Measurements from ENCODE around the gene ISOC2.

Gene ISOC2

DNA sequence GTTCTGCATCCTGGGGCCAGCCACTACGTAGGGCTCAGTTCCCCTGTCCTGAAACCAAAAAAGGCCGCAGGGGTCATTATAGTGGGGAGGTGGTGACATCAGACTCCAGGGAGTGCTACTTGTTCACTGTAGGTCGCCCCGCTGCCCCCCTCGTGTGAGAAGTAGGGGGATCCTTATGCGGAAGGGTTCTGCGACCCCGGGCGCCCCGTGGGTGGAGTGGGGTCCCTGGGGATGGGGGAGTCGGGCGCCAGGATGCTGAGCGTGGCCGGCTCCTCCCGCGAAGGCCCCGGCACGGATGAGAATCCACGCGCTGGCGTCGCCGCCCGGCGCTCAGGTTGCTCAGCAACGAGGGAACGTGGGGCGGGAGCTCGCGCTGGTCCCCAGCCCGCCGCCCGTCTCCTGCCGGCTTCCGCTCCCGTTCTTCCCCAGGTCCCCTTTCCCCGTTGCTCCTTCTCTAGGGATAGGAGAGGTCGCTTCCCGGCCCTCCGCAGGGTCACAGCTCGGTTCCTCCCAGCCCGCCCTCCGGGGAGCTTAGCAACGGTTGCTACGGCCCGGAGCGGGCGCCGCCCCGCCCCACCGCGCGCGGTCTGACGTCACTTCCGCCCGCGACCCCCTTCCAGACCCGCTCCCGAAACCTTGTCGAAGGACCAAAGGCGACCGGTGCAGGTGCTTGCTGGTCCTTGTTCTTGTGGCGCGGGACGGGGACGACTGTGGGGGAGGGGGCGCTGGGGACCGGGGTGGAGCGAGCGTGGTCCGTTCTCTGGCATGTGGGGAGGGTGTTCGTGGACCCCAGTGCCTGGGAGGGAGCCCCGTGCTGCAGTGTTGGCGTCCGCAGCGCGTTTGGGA, 23.4 kb upstream of the ISOC2 start, which contains the start of gene NAT14:
TSS of gene NAT14 (plus strand) at position 596 of the 846 bp plus-strand sequence. CDS start 521 bp downstream, outside the sequence.
- TF ChIP-seq, protein P1, sequence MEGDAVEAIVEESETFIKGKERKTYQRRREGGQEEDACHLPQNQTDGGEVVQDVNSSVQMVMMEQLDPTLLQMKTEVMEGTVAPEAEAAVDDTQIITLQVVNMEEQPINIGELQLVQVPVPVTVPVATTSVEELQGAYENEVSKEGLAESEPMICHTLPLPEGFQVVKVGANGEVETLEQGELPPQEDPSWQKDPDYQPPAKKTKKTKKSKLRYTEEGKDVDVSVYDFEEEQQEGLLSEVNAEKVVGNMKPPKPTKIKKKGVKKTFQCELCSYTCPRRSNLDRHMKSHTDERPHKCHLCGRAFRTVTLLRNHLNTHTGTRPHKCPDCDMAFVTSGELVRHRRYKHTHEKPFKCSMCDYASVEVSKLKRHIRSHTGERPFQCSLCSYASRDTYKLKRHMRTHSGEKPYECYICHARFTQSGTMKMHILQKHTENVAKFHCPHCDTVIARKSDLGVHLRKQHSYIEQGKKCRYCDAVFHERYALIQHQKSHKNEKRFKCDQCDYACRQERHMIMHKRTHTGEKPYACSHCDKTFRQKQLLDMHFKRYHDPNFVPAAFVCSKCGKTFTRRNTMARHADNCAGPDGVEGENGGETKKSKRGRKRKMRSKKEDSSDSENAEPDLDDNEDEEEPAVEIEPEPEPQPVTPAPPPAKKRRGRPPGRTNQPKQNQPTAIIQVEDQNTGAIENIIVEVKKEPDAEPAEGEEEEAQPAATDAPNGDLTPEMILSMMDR (IDR thresholded peaks at IDR 0.05; ENCODE audit: unreplicated experiment in 3 of 3): no peak
- H3K9me3 Mint-ChIP-seq: no peaks in the 10 kb centered on the region
- no peaks in the 10 kb centered on the region for H3K27me3 Mint-ChIP-seq (ENCODE audit: low read depth)
- peak within 1 kb of the TSS; percentile 83 to 95 (median 87) for H3K27ac Mint-ChIP-seq
- peak within 1 kb of the TSS; percentile 85 to 95 (median 92) for H3K4me3 Mint-ChIP-seq
- H3K36me3 Mint-ChIP-seq (ENCODE audit: low read depth): peaks cover 2% of the 10 kb centered on the region
- peaks cover 24% of the 10 kb centered on the region for H3K4me1 Mint-ChIP-seq

- TF ChIP-seq, protein P1 (IDR thresholded peaks at IDR 0.05; ENCODE audit: unreplicated experiment in 3 of 3): no peak
- H3K4me3 Mint-ChIP-seq: peak overlapping the region; percentile 70 to 80 (median 78)
- H3K27me3 Mint-ChIP-seq (ENCODE audit: low read depth): no peaks in the 10 kb centered on the region
- H3K9me3 Mint-ChIP-seq: no peaks in the 10 kb centered on the region
- H3K4me1 Mint-ChIP-seq: peaks cover 33% of the 10 kb centered on the region
- H3K36me3 Mint-ChIP-seq (ENCODE audit: low read depth): peaks cover 5% of the 10 kb centered on the region
- H3K27ac Mint-ChIP-seq: no peak overlapping the region
Observed at GRCh38 chr19:55483706-55484592, 22.5 kb upstream of the ISOC2 start.

GRCh38 chr19:55482967-55483705, 21.7 kb upstream of the ISOC2 start:
- H3K9me3 Mint-ChIP-seq: no peaks in the 10 kb centered on the region
- TF ChIP-seq, protein P1 (IDR thresholded peaks at IDR 0.05; ENCODE audit: unreplicated experiment in 3 of 3): no peak
- H3K27me3 Mint-ChIP-seq (ENCODE audit: low read depth): no peaks in the 10 kb centered on the region
- peak overlapping the region in 1 of 3 experiments; percentile 23 for H3K4me3 Mint-ChIP-seq
- peaks cover 41% of the 10 kb centered on the region for H3K4me1 Mint-ChIP-seq
- H3K27ac Mint-ChIP-seq: no peak overlapping the region
- peaks cover 5% of the 10 kb centered on the region for H3K36me3 Mint-ChIP-seq (ENCODE audit: low read depth)

- H3K27ac Mint-ChIP-seq: no peak overlapping the region
- H3K27me3 Mint-ChIP-seq (ENCODE audit: low read depth): no peaks in the 10 kb centered on the region
- peak overlapping the region in 1 of 3 experiments; percentile 19 for H3K4me3 Mint-ChIP-seq
- TF ChIP-seq, protein P1 (IDR thresholded peaks at IDR 0.05; ENCODE audit: unreplicated experiment in 3 of 3): no peak
- H3K9me3 Mint-ChIP-seq: no peaks in the 10 kb centered on the region
- peaks cover 42% of the 10 kb centered on the region for H3K4me1 Mint-ChIP-seq
- peaks cover 5% of the 10 kb centered on the region for H3K36me3 Mint-ChIP-seq (ENCODE audit: low read depth)
Observed at GRCh38 chr19:55482156-55482961, 20.9 kb upstream of the ISOC2 start.

DNA sequence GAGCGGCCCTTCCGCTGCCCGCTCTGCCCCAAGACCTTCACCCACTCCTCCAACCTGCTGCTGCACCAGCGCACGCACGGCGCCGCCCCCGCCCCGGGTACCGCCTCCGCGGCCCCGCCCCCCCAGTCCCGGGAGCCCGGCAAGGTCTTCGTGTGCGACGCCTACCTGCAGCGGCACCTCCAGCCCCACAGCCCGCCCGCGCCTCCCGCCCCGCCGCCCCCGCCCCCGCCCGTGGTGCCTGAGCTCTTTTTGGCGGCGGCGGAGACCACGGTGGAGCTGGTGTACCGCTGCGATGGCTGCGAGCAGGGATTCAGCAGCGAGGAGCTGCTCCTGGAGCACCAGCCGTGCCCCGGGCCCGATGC, 20.3 kb upstream of the ISOC2 start:
- TF ChIP-seq, protein P1 (IDR thresholded peaks at IDR 0.05; ENCODE audit: unreplicated experiment in 3 of 3): no peak
- Mint-ChIP-seq H3K36me3 (ENCODE audit: low read depth) (peaks cover 5% of the 10 kb centered on the region), H3K4me1 (peaks cover 42% of the 10 kb centered on the region), H3K27me3 (ENCODE audit: low read depth) (peaks cover 4% of the 10 kb centered on the region), H3K27ac (no peak overlapping the region), H3K9me3 (no peaks in the 10 kb centered on the region), H3K4me3 (no peak overlapping the region)

Measured in nephron (organoid).